IMR-90 (cell line): ENCODE measurements around the gene CEBPE. TPM values are rescaled to one million over a fixed set of nuclear protein-coding genes. Genes with fewer than 3 reads are reported as not detected.
A peak's percentile ranks its signal among the peaks of the same experiment; 100 is the strongest.

ENCODE experiments used
- ATAC-seq: fragments of 200-7000 bp; cut with Tn5 transposase; 2 replicates; pipeline ENCODE4 v1.9.1; 2020; ENCODE audit warnings: low read depth, mild to moderate bottlenecking, moderate library complexity
- BruUV-seq: library from RNA; stranded (reverse); fragments of 400-500 nt; replicated peaks from 2 replicates; lab custom pipeline; 2021; lab: Mats Ljungman, UMichigan
- CTCF ChIA-PET: fragments of 300-600 bp; formaldehyde crosslinking; extraction: SDS; loops from one replicate; lab custom pipeline; 2021; ENCODE audit warnings: antibody characterized with exemption; lab: Yijun Ruan, JAX
- POLR2A ChIA-PET: fragments of 300-600 bp; sonication (Branson Sonifier 250); formaldehyde crosslinking; loops from one replicate; lab custom pipeline; 2022; ENCODE audit warnings: antibody characterized with exemption; ENCODE audit not compliant: unreplicated experiment; lab: Charles Lee
- DNase-seq: peaks from one replicate; pipeline ENCODE4 v3.0.0; 2013
- H2AFZ ChIP-seq: replicated peaks from 2 replicates; pipeline ENCODE3; 2013; ENCODE audit warnings: low read length, mild to moderate bottlenecking; ENCODE audit not compliant: poor library complexity
- H2AK5ac ChIP-seq: 2 replicates; pipeline ENCODE4 v1.6.1; 2013; ENCODE audit warnings: low read depth, low read length, inconsistent platforms
- H2AK9ac ChIP-seq: replicated peaks from 2 replicates; pipeline ENCODE3; 2013; ENCODE audit warnings: mild to moderate bottlenecking, low read depth, low read length, moderate library complexity; ENCODE audit not compliant: poor library complexity
- H2BK120ac ChIP-seq: 2 replicates; pipeline ENCODE4 v1.6.1; 2013; ENCODE audit warnings: low read depth, low read length, inconsistent platforms
- H2BK15ac ChIP-seq: 3 replicates; pipeline ENCODE4 v1.6.1; 2013; ENCODE audit warnings: low read depth, low read length, inconsistent platforms
- H2BK20ac ChIP-seq: 2 replicates; pipeline ENCODE4 v1.6.1; 2013; ENCODE audit warnings: low read depth, mild to moderate bottlenecking, inconsistent platforms, low read length, moderate library complexity
- H2BK5ac ChIP-seq: 2 replicates; pipeline ENCODE4 v1.6.1; 2013; ENCODE audit warnings: mild to moderate bottlenecking, low read depth, low read length, inconsistent platforms; ENCODE audit not compliant: poor library complexity, severe bottlenecking
- H3K14ac ChIP-seq: replicated peaks from 2 replicates; pipeline ENCODE4 v1.6.1; 2013; ENCODE audit warnings: low read depth, low read length, inconsistent platforms
- H3K18ac ChIP-seq: 2 replicates; pipeline ENCODE4 v1.6.1; 2013; ENCODE audit warnings: low read depth, low read length, control low read depth
- H3K23ac ChIP-seq: 2 replicates; pipeline ENCODE4 v1.6.1; 2013; ENCODE audit warnings: low read depth, low read length, inconsistent platforms
- H3K27ac ChIP-seq: 2 replicates; pipeline ENCODE4 v1.5.1; 2013; ENCODE audit warnings: mild to moderate bottlenecking, control low read depth, low read length; ENCODE audit not compliant: insufficient read depth
- H3K27me3 ChIP-seq: 2 replicates; pipeline ENCODE4 v1.6.1; 2013; ENCODE audit warnings: low read length; ENCODE audit not compliant: control insufficient read depth, insufficient read depth
- H3K36me3 ChIP-seq: 2 replicates; pipeline ENCODE4 v1.6.1; 2013; ENCODE audit warnings: low read length, mixed read lengths; ENCODE audit not compliant: control insufficient read depth, insufficient read depth
- H3K4ac ChIP-seq: 2 replicates; pipeline ENCODE4 v1.6.1; 2013; ENCODE audit warnings: low read depth, low read length, inconsistent platforms
- H3K4me1 ChIP-seq: 2 replicates; pipeline ENCODE4 v1.6.1; 2013; ENCODE audit warnings: low read length, mixed read lengths; ENCODE audit not compliant: control insufficient read depth, insufficient read depth
- H3K4me2 ChIP-seq: 2 replicates; pipeline ENCODE4 v1.6.1; 2013; ENCODE audit warnings: low read depth, mild to moderate bottlenecking, control low read depth, low read length, moderate library complexity
- H3K4me3 ChIP-seq: 2 replicates; pipeline ENCODE4 v1.5.1; 2013; ENCODE audit warnings: low read depth, mild to moderate bottlenecking, control low read depth, low read length, moderate library complexity; ENCODE audit not compliant: insufficient read depth
- H3K56ac ChIP-seq: 2 replicates; pipeline ENCODE4 v1.6.1; 2013; ENCODE audit warnings: low read length, inconsistent platforms; ENCODE audit not compliant: insufficient read depth; ENCODE audit errors: extremely low read depth
- H3K79me1 ChIP-seq, 2 experiments: 2 replicates each; pipeline ENCODE4 v1.6.1; 2013; ENCODE audit warnings: low read length in 2 of 2, inconsistent platforms in 1 of 2, low read depth in 1 of 2
- H3K9ac ChIP-seq: 2 replicates; pipeline ENCODE4 v1.6.1; 2013; ENCODE audit warnings: low read depth, low read length, control low read depth
- H3K9me1 ChIP-seq: 2 replicates; pipeline ENCODE4 v1.6.1; 2013; ENCODE audit warnings: low read length, inconsistent platforms; ENCODE audit not compliant: insufficient read depth
- H3K9me3 ChIP-seq: 2 replicates; pipeline ENCODE4 v1.6.1; 2013; ENCODE audit warnings: low read length; ENCODE audit not compliant: control insufficient read depth, insufficient read depth
- H4K20me1 ChIP-seq: 2 replicates; pipeline ENCODE4 v1.6.1; 2013; ENCODE audit warnings: low read length, inconsistent platforms; ENCODE audit not compliant: insufficient read depth
- H4K5ac ChIP-seq: 2 replicates; pipeline ENCODE4 v1.6.1; 2013; ENCODE audit warnings: mild to moderate bottlenecking, low read depth, low read length, control low read depth
- H4K8ac ChIP-seq, 2 experiments: 2 replicates each; pipeline ENCODE4 v1.6.1; 2013; ENCODE audit warnings: low read depth in 2 of 2, low read length in 2 of 2, control low read depth in 1 of 2, inconsistent platforms in 1 of 2
- H4K91ac ChIP-seq: 2 replicates; pipeline ENCODE4 v1.6.1; 2013; ENCODE audit warnings: low read depth, low read length, inconsistent platforms; ENCODE audit not compliant: insufficient read depth
- BHLHE40 ChIP-seq: fragments of 150-350 bp; IDR thresholded peaks from 2 replicates; pipeline ENCODE4 v1.6.1; 2016; ENCODE audit warnings: mild to moderate bottlenecking, low read depth, low read length
- CEBPB ChIP-seq: IDR thresholded peaks from 2 replicates; pipeline ENCODE4 v1.6.1; 2012; ENCODE audit warnings: low read depth, low read length, improper control_type of control experiment
- MAFK ChIP-seq: IDR thresholded peaks from 2 replicates; pipeline ENCODE4 v1.6.1; 2012; ENCODE audit warnings: low read depth, low read length, improper control_type of control experiment
- MAZ ChIP-seq: IDR thresholded peaks from 2 replicates; pipeline ENCODE4 v1.6.1; 2012; ENCODE audit warnings: low read depth, mild to moderate bottlenecking, low read length, improper control_type of control experiment, moderate library complexity, borderline replicate concordance
- POLR2A ChIP-seq: IDR thresholded peaks from 2 replicates; pipeline ENCODE4 v1.6.1; 2012; ENCODE audit warnings: mild to moderate bottlenecking, low read depth, low read length
- RAD21 ChIP-seq: IDR thresholded peaks from 2 replicates; pipeline ENCODE4 v1.6.1; 2012; ENCODE audit warnings: low read length, improper control_type of control experiment
- RFX5 ChIP-seq: IDR thresholded peaks from 2 replicates; pipeline ENCODE4 v1.8.0; 2012; ENCODE audit warnings: low read depth, mild to moderate bottlenecking, low read length, moderate library complexity
- WGBS, 2 experiments: methylation state at CpG; one replicate each; pipeline versions ENCODE4 v1.1.5 to v1.1.7; 2013; ENCODE audit warnings: missing lambda C conversion rate in 2 of 2; ENCODE audit not compliant: insufficient read length in 1 of 2; ENCODE audit errors: extremely low coverage in 2 of 2; 5-methylcytosine and 5-hydroxymethylcytosine counted together
- dilution Hi-C: fragments of 300-500 bp; cut with HindIII; formaldehyde crosslinking; loops from one replicate; pipeline ENCODE4 v1.14.3; 2018; ENCODE audit warnings: low sequenced_read_pairs; ENCODE audit not compliant: unreplicated experiment
- in situ Hi-C: fragments of 300-500 bp; cut with MboI; formaldehyde crosslinking; loops from 3 replicates; pipeline ENCODE4 v1.14.3; 2019; ENCODE audit warnings: low sequenced_read_pairs, inconsistent platforms, mixed read lengths
- intact Hi-C: fragments of 100-400 bp; cut with micrococcal nuclease; formaldehyde crosslinking; loops from 2 replicates; pipeline ENCODE4 v1.10.0; 2022
- polyA plus RNA-seq, 3 experiments: library from polyadenylated mRNA; depleted of rRNA; stranded (reverse); fragments of >200 nt; gene quantifications; 2 replicates each; pipeline ENCODE4 v1.2.3, GENCODE V29; 2012; ENCODE audit warnings: low replicate concordance in 1 of 3
- total RNA-seq: library from RNA; depleted of rRNA; stranded (reverse); fragments of >200 nt; gene quantifications from 2 replicates; pipeline ENCODE4 v1.2.3, GENCODE V29; 2012
- TF ChIP-seq, protein P1 (sequence below): conservative IDR thresholded peaks from 2 replicates; pipeline ENCODE4 v1.5.1; 2012; ENCODE audit warnings: mild to moderate bottlenecking, low read depth, low read length, improper control_type of control experiment
- TF ChIP-seq, protein P2 (sequence below): fragments of 150-350 bp; IDR thresholded peaks from 2 replicates; pipeline ENCODE4 v1.6.1; 2016; ENCODE audit warnings: low read depth, mild to moderate bottlenecking, low read length, moderate library complexity, borderline replicate concordance

The CEBPE gene
- total and polyA plus RNA-seq, 2 of the 4 experiments (the other 2 are of a cell fraction): 0.05 TPM; not detected in 1

GRCh38 chr14:23101986-23102625 lies 16.9 kb downstream of the CEBPE start (continued):
- TF ChIP-seq POLR2A: no peak

- H3K9me3 ChIP-seq: no peaks in the 10 kb centered on the region
- peaks cover 9% of the 10 kb centered on the region for H3K4me1 ChIP-seq
- no peak overlapping the region for H3K27ac ChIP-seq
- ATAC-seq: no peak
- intact Hi-C loops (no loop called here), dilution Hi-C loops (no loop called here), in situ Hi-C loops (loop anchor here (5.0 kb wide), 1 partner anchor 34 kb away; no protein-coding TSS in a partner anchor)
- CTCF ChIA-PET: interaction anchor here (0.9 kb wide), 1 partner anchor 24 kb away, joined by 3 read pairs; no protein-coding TSS in a partner anchor
- no peak overlapping the region for H3K23ac ChIP-seq
- H3K14ac ChIP-seq: no peak overlapping the region
- H3K9ac ChIP-seq: no peak overlapping the region
- H3K4me3 ChIP-seq: no peak overlapping the region
- no peak overlapping the region for H2AK9ac ChIP-seq
- no peak overlapping the region for H2BK5ac ChIP-seq
- H4K8ac ChIP-seq: no peak overlapping the region
- H3K56ac ChIP-seq: no peak overlapping the region
- DNase-seq: no peak
- H3K27me3 ChIP-seq: no peaks in the 10 kb centered on the region
- peak overlapping the region; percentile 26 for H2AFZ ChIP-seq
- H3K36me3 ChIP-seq: peaks cover 12% of the 10 kb centered on the region
- no peak overlapping the region for H4K5ac ChIP-seq
- H4K91ac ChIP-seq: no peak overlapping the region
- no TSS peak for BruUV-seq
- H2BK120ac ChIP-seq: no peak overlapping the region
- no peak overlapping the region for H2BK20ac ChIP-seq
- no CpG with 5 or more reads among the region's 6 CpGs for WGBS, 2 experiments
- H3K18ac ChIP-seq: no peak overlapping the region
- TF ChIP-seq RAD21 (no peak), MAZ (no peak), MAFK (no peak), BHLHE40 (no peak), POLR2A (no peak), RFX5 (no peak), CEBPB (no peak)
- TF ChIP-seq, protein P1, sequence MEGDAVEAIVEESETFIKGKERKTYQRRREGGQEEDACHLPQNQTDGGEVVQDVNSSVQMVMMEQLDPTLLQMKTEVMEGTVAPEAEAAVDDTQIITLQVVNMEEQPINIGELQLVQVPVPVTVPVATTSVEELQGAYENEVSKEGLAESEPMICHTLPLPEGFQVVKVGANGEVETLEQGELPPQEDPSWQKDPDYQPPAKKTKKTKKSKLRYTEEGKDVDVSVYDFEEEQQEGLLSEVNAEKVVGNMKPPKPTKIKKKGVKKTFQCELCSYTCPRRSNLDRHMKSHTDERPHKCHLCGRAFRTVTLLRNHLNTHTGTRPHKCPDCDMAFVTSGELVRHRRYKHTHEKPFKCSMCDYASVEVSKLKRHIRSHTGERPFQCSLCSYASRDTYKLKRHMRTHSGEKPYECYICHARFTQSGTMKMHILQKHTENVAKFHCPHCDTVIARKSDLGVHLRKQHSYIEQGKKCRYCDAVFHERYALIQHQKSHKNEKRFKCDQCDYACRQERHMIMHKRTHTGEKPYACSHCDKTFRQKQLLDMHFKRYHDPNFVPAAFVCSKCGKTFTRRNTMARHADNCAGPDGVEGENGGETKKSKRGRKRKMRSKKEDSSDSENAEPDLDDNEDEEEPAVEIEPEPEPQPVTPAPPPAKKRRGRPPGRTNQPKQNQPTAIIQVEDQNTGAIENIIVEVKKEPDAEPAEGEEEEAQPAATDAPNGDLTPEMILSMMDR: no peak
- TF ChIP-seq, protein P2, sequence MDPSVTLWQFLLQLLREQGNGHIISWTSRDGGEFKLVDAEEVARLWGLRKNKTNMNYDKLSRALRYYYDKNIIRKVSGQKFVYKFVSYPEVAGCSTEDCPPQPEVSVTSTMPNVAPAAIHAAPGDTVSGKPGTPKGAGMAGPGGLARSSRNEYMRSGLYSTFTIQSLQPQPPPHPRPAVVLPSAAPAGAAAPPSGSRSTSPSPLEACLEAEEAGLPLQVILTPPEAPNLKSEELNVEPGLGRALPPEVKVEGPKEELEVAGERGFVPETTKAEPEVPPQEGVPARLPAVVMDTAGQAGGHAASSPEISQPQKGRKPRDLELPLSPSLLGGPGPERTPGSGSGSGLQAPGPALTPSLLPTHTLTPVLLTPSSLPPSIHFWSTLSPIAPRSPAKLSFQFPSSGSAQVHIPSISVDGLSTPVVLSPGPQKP: no peak
- POLR2A ChIA-PET: no interaction called here
- no peak overlapping the region for H3K4ac ChIP-seq
- H4K20me1 ChIP-seq: peaks cover 32% of the 10 kb centered on the region; the same call in 1 of the 2 replicates
- H3K4me2 ChIP-seq: no peak overlapping the region
- no peak overlapping the region for H2AK5ac ChIP-seq
- no peak overlapping the region for H2BK15ac ChIP-seq
- H3K79me1 ChIP-seq: peaks cover 15 to 48% of the 10 kb centered on the region in 2 experiments; a peak in 3 of 4 replicates
- peaks cover 11% of the 10 kb centered on the region for H3K9me1 ChIP-seq
Measured at GRCh38 chr14:23101213-23101970, 17.7 kb downstream of the CEBPE start.
